ENCODE data around the gene AATK. TPM values are rescaled to one million over a fixed set of nuclear protein-coding genes. Genes with fewer than 3 reads are reported as not detected.

Gene AATK
- total and polyA plus RNA-seq, 2 donors (not counting 3 experiments of a cell fraction or from before 2014, with no cell fraction given): 0.69 to 1.00 TPM

GRCh38 chr17:81150377-81151077, 15.5 kb downstream of the AATK start:
- H3K9me3 ChIP-seq (replicated peaks; ENCODE audit: control insufficient read depth, insufficient read depth, low read length): no peaks in the 10 kb centered on the region
- ChIA-PET CTCF (interaction anchor here (1.9 kb wide), 1 partner anchor 50 kb away, joined by 4 read pairs; no protein-coding TSS in a partner anchor), POLR2A (no interaction called here)
- dilution Hi-C loops (cut with MboI; ENCODE audit: extremely low pct_ligation_motif_present, low sequenced_read_pairs) (no loop called here), intact Hi-C loops (cut with micrococcal nuclease) (no loop called here)
- H2AFZ ChIP-seq (ENCODE audit: low read depth, low read length): no peak overlapping the region
- no peaks in the 10 kb centered on the region for H3K9me1 ChIP-seq (replicated peaks; ENCODE audit: control insufficient read depth, extremely low read depth, insufficient read depth, low read length)
- H3K79me2 ChIP-seq (ENCODE audit: control insufficient read depth, insufficient read depth, low read length): no peaks in the 10 kb centered on the region
- no peak overlapping the region for H3K4me3 ChIP-seq (replicated peaks in 1 of 3; ENCODE audit: insufficient read depth in 1 of 3, low read depth in 1 of 3, low read length in 3 of 3)
- BruUV-seq (replicated peaks): no TSS peak
- no peak overlapping the region for H3K4me2 ChIP-seq (ENCODE audit: insufficient read depth, low read length)
- DNase-seq (ENCODE audit: low read depth, low spot score): peak; percentile 13
- no peaks in the 10 kb centered on the region for H4K20me1 ChIP-seq (replicated peaks; ENCODE audit: control insufficient read depth, extremely low read depth, insufficient read depth, low read length)
- no peak for FAIRE-seq
- no peak overlapping the region for H3K27ac ChIP-seq (ENCODE audit: insufficient read depth, low read depth, low read length)
- H3K27me3 ChIP-seq (ENCODE audit: control insufficient read depth in 2 of 2, insufficient read depth in 2 of 2, low read length in 2 of 2): peaks cover 0 to 2% of the 10 kb centered on the region in 2 experiments
- no peak overlapping the region for H3K9ac ChIP-seq (replicated peaks; ENCODE audit: extremely low read depth, insufficient read depth, low read length)
- TF ChIP-seq POLR2A (IDR thresholded peaks at IDR 0.05; ENCODE audit: low read depth, low read length) (no peak), MAX (IDR thresholded peaks at IDR 0.05; ENCODE audit: insufficient read depth, insufficient read length) (no peak), FOS (IDR thresholded peaks at IDR 0.05; ENCODE audit: borderline replicate concordance, insufficient read depth, low read length) (no peak), GATA2 (IDR thresholded peaks at IDR 0.05; ENCODE audit: insufficient read depth, insufficient read length, low read depth, low read length) (no peak), POLR2AphosphoS5 (IDR thresholded peaks at IDR 0.05; ENCODE audit: insufficient read depth, low read depth, low read length) (no peak), CTCF (IDR thresholded peaks at IDR 0.05; ENCODE audit: extremely low read depth in 1 of 2, insufficient read depth in 1 of 2, low read depth in 1 of 2, low read length in 2 of 2) (no peak), EZH2 (IDR thresholded peaks at IDR 0.05; ENCODE audit: borderline replicate concordance, low read depth, low read length, severe bottlenecking) (no peak), JUN (IDR thresholded peaks at IDR 0.05; ENCODE audit: borderline replicate concordance, insufficient read depth, insufficient read length, low read depth) (no peak), MYC (IDR thresholded peaks at IDR 0.05; ENCODE audit: low read depth, low read length) (no peak)
- H3K4me1 ChIP-seq (ENCODE audit: control insufficient read depth, extremely low read depth, insufficient read depth, low read length): peaks cover 5% of the 10 kb centered on the region
- no peaks in the 10 kb centered on the region for H3K36me3 ChIP-seq (ENCODE audit: control insufficient read depth in 2 of 2, extremely low read depth in 1 of 2, insufficient read depth in 2 of 2, low read length in 2 of 2)

Data from endothelial cell of umbilical vein (primary cell).